ENCODE results near the gene ANKHD1. TPM values are rescaled to one million over a fixed set of nuclear protein-coding genes. Genes with fewer than 3 reads are reported as not detected.

ANKHD1 gene
- total and polyA plus RNA-seq, 8 donors = 104 to 148 (median 136) TPM

- no peak overlapping the region for H3K27ac ChIP-seq
- intact Hi-C loops (cut with DNase I) = loop anchor here in 1 of 2 donors (10.0 kb wide), 1 partner anchor 359 kb away; no protein-coding TSS in a partner anchor
- H3K4me1 ChIP-seq = peaks cover 0 to 8% of the 10 kb centered on the region in 2 donors
- H3K27me3 ChIP-seq = no peaks in the 10 kb centered on the region
- ATAC-seq (no peak), DNase-seq (no peak)
- TF ChIP-seq CTCF (IDR thresholded peaks at IDR 0.05) = no peak
- H3K4me3 ChIP-seq = no peak overlapping the region
- H3K9me3 ChIP-seq = no peaks in the 10 kb centered on the region
- H3K36me3 ChIP-seq = no peaks in the 10 kb centered on the region
Measured at GRCh38 chr5:140365941-140366340, 35.7 kb upstream of the ANKHD1 start.

- Histone ChIP-seq H3K36me3 (no peaks in the 10 kb centered on the region), H3K4me3 (no peak overlapping the region), H3K9me3 (no peaks in the 10 kb centered on the region), H3K27ac (no peak overlapping the region), H3K27me3 (no peaks in the 10 kb centered on the region), H3K4me1 (peaks cover 0 to 8% of the 10 kb centered on the region in 2 donors)
- TF ChIP-seq CTCF (IDR thresholded peaks at IDR 0.05) = no peak
- DNase-seq (no peak), ATAC-seq (no peak)
- intact Hi-C loops (cut with DNase I) = loop anchor here in 1 of 2 donors (10.0 kb wide), 1 partner anchor 358 kb away; no protein-coding TSS in a partner anchor
Measured at GRCh38 chr5:140366589-140367255, 34.9 kb upstream of the ANKHD1 start.

- Histone ChIP-seq H3K9me3 (no peaks in the 10 kb centered on the region), H3K4me1 (peaks cover 0 to 8% of the 10 kb centered on the region in 2 donors), H3K27ac (no peak overlapping the region), H3K27me3 (no peaks in the 10 kb centered on the region), H3K4me3 (no peak overlapping the region), H3K36me3 (no peaks in the 10 kb centered on the region)
- DNase-seq (no peak), ATAC-seq (no peak)
- intact Hi-C loops (cut with DNase I) = loop anchor here in 1 of 2 donors (10.0 kb wide), 1 partner anchor 357 kb away; no protein-coding TSS in a partner anchor
- no peak for TF ChIP-seq CTCF (IDR thresholded peaks at IDR 0.05)
Measured at GRCh38 chr5:140367256-140368013, 34.2 kb upstream of the ANKHD1 start.

GRCh38 chr5:140371356-140372151 lies 30.1 kb upstream of the ANKHD1 start:
- ATAC-seq = no peak
- DNase-seq = no peak
- Histone ChIP-seq H3K27ac (no peak overlapping the region), H3K4me1 (peaks cover 3 to 7% of the 10 kb centered on the region in 2 donors), H3K36me3 (no peaks in the 10 kb centered on the region), H3K4me3 (no peak overlapping the region), H3K27me3 (no peaks in the 10 kb centered on the region), H3K9me3 (no peaks in the 10 kb centered on the region)
- no peak for TF ChIP-seq CTCF (IDR thresholded peaks at IDR 0.05)
- intact Hi-C loops (cut with DNase I) = loop anchor here in 1 of 2 donors (10.0 kb wide), 1 partner anchor 273 kb away; the partner anchor contains the start of genes IK and NDUFA2

Measured in left lung (tissue), 10 donors.